ENCODE data around the gene COL27A1.
"Not testable (repeated sequence)": the region's sequence is repeated elsewhere in the genome, so short reads cannot be mapped to it uniquely, and the experiment has no call there.

COL27A1 gene

DNA sequence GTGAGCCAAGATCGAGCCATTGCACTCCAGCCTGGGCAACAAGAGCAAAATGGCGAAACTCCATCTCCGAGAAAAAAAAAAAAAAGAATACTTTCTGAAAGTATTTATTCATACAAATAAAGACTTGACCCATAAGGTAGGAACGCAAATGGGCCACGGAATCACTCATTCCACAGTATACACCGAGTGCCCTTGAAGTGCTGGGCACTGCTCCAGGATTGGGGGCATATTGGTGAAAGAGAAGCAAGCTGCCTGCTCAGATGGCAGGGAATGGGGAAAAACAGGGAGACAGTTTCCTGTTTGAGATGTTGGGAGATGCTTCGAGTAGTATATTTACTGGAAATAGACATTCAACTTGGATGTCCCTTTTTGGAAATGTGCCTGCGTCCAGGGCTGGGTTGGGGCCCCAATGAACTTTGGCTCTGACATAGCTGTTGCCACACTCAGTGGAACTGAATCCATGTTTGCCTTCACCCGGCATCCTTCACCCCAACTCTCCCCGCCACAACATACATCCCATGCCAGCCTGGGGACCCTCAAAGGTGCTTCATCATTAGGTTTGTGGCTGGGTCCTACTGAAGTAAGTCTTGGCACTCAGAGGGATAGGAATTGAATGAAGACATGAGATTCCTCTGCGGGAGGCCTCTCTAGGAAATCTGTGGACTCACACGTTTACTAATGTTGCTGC, 173.7 kb downstream of the COL27A1 start:
- DNase-seq: not testable (repeated sequence)

DNA sequence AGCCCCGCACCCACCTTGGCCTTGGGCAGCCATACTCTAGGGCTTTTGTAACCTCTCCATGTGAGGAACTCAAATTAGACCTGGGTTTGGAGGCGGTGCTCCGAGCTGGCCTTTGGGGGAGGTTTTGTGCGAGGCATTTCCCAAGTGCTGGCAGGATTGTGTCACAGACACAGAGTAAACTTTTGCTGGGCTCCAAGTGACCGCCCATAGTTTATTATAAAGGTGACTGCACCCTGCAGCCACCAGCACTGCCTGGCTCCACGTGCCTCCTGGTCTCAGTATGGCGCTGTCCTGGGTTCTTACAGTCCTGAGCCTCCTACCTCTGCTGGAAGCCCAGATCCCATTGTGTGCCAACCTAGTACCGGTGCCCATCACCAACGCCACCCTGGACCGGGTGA, 174.3 kb downstream of the COL27A1 start, which contains the start of gene ORM2:
ORM2 (plus strand) TSS at position 245 of the 398 bp plus-strand sequence; CDS start at position 281, 36 bp downstream.
- not testable (repeated sequence) for DNase-seq

DNA sequence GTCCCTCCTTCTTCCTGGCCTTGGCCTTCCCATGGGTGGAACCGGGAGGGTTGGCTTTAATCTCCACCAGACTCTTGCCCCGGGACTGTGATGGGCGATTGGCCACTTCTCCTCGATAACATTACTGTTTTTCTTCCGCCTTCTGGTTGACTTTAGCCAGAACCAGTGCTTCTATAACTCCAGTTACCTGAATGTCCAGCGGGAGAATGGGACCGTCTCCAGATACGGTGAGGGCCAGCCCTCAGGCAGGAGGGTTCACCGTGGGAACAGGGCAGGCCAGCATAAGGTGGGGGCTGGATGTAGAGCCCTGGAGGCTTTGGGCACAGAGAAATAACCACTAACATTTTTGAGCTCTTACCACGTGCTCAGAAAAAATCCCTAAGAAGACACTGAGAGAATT, 175.3 kb downstream of the COL27A1 start:
- no peak for DNase-seq

DNA sequence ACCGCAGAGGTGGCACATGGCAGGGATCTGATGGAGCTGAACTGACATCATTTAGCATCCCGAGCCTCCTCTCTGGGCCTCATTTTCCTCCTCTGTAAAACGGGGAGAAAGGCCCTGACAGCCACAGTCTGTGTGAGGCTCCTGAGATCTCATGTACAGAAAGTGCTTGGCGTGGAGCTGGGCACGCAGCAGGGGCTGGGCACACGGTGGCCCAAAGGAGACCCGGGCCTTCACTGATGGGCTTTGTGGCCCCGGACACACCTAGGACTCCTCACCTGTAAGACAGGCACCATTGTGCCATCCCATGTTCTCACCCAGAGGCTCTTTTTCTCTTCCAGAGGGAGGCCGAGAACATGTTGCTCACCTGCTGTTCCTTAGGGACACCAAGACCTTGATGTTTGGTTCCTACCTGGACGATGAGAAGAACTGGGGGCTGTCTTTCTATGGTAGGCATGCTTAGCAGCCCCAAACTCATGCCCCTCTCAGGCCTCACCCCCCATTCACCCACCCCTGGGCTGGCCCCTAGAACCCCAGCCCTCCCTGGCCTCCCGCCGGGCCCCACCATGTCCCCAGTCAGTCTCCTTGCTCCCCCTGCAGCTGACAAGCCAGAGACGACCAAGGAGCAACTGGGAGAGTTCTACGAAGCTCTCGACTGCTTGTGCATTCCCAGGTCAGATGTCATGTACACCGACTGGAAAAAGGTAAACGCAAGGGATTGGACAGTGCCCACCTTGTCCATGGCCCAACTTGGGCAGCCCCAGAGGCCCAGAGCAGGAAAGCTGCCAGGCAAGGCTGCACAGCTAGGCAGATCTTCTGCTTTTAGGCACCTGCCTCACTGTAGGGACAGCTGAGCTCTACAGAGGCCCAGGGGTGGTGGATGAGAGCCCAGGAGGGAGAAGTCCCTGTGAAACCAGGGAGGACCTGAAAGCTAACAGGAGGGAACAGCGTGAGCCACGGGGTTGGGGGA, 176.2 kb downstream of the COL27A1 start:
- DNase-seq: not testable (repeated sequence)

DNA sequence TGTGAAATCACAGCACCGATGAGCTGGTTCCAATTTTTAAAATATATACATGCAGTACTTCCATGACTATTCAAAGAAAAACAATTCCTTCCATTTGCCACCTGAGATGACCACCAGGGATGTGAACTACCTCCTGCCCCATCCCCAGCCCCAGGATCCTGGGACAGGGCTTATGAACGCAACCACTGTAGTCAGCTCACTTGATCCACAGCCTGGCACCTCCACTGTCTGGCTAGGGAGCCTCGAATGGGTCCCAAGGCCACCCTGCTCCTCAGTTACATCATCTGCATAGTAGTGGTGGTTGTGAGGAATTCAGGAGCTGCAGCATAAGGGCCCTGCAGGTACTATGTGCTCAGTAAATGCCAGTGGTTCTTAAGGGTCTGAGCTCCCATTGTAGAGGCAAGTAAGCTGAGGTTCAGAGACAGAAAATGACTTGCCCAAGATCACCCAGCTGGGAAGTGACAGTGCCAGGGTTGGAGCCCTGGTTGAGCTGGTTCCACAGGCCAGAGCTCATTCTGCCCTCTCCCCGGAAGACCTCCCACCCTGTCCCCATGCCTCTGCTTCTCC, 177.2 kb downstream of the COL27A1 start:
- DNase-seq: not testable (repeated sequence)

DNA sequence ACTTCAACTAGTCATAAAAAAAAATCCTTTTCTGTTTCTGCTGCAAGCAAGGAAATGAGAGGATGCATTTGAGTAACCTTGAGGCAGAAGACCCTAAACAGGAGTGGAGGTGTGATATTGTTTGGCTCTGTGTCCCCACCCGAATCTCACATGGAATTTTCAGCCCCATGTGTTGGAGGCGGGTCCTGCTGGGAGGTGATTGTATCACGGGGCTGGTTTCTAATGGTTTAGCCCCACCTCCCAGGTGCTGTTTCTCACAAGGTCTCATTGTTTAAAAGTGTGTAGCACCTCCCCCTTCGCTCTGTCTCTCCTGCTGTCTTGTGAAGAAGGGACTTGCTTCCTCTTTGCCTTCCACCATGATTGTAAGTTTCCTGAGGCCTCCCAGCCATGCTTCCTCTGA, 178.4 kb downstream of the COL27A1 start:
- DNase-seq: not testable (repeated sequence)

DNA sequence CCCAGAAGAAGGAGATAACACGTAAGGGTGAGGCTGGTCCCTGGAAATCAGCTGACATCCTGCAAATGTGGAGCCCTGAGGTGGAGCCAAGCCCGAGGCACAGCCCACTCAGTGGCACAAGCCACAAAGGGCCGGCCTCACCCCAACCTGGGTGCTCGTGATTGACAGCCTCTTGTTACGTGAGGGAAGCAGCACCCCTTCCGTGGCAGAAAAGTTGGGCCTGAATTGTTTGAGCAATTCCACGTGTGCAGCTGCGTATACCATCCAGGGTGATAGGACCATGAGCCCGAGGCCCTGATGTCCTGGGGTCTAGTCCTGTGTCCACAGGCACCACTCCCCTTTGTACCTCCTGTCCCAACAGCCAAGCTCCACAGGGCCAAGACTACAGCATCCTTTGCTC, 179.2 kb downstream of the COL27A1 start:
- DNase-seq: no peak

DNA sequence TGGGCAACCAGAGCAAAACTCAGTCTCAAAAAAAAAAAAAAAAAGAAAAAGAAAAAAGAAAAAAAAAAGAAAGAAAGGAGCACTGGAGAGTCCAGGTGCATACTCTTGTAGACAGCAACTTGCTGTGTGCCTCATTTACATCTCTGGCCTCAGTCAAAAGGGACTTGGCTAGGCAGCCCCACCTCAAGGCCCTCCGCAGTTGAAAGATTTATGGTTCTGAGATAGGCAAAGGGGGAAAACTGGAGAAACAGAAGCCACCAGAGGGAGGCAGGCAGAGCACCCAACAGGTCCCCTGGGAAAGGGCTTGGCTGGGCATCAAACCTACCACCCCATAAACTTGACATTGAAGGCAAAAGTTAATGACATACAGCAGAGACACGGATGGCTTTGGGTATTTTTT, 180.4 kb downstream of the COL27A1 start:
- DNase-seq: no peak

DNA sequence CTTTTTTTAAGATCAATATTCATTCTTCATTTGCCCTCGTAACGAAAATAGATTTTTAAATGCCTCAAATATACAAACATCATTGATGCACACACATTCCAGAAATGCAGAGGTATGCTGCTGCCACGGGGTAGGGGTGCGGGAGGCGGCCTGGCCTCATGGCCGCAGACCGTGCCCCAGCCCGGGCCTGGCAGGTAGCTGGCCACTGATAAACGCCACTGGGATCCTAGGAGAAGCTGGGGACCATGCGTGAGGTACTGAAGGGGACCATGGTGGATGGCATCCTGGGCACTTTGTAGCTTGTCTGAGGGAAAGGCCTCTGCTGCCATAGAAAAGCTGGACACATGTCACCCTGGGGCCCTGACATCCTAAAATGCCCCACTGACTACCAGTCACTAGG, 180.8 kb downstream of the COL27A1 start:
- DNase-seq: no peak

DNA sequence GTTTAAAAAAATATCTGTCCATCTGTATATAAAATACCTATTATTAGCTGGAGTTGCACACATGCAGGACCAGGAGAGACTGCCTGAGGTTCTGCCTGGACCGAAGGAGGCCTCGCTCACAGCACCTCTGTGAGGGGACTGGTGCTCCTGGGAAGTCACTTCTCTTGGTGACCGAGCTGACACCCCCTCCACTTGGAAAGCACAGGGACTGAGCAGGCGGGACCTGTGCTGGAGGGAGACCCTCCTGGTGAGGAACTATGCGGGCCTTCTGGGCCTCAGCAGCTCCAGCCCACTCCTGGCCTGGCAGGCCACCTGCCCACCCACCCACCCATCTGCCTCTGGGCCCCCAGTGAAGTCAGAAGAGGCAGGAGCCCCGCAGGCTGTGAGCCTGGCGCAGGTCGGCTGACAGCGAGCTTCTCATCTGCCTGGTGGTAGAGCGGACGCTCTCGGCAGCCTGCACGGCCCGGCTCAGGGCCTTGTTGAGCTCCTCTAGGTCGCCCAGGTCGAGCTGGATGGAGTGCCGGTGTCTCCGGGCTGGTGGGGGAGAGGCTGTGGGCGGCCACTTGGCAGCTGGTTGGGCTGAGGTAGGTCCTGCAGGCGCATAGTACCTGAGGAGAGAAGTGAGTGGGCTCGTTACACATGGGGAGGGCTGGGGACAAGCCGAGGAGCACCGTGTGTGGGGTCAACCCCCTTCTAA, 181.5 kb downstream of the COL27A1 start:
- no peak for DNase-seq

DNA sequence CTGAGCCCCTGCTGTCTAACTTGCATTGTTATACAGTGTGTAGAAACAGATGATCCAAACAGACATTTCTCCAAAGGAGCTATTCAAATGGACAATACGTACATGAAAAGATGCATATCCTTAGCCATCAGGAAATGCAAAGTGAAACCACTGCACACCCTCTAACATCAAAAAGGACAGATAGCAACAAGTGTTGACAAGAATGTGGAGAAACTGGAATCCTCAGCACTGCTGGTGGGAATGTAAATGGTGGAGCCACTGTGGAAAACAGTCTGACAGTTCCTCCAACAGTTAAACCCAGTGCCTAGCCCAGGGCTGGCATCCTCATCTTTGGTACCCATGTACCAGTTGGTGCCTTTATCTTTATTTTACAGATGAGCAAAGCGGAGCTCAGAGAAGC, 182.8 kb downstream of the COL27A1 start:
- DNase-seq: no peak

DNA sequence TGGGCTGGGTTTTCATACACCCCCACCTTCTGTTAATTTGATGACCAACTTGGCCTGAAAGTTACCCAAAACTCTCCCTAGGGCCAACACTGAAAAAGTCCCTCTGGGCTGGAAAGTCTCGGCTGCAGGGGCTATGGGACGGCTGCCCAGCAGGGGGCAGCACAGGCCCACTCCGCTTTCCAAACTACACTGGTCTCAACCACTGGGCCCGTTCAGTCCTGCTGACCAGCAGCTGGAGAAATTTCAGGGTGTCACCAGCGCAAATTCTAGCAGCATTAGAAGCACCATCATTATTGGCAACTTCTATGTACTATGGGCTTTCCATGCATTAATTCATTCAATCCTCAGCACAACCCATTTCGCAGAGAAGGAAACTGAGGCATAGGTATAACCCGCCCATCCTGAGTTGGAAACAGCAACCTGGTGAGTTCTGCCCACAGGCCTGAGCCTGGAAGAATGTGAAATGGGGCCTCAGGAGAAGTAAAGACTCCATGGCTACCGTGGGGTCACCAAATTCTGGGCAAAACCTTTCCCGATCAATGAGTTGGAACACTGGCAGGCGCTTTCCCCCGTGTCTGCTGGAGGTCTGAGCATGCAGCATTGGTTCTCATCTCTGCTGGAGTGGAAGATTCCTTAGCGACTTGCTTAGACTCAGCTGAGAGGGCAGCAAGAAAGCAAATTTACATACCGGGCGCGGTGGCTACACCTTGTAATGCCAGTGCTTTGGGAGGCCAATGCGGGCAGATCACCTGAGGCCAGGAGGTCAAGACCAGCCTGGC, 184.0 kb downstream of the COL27A1 start:
- peak; percentile 59 for DNase-seq

DNA sequence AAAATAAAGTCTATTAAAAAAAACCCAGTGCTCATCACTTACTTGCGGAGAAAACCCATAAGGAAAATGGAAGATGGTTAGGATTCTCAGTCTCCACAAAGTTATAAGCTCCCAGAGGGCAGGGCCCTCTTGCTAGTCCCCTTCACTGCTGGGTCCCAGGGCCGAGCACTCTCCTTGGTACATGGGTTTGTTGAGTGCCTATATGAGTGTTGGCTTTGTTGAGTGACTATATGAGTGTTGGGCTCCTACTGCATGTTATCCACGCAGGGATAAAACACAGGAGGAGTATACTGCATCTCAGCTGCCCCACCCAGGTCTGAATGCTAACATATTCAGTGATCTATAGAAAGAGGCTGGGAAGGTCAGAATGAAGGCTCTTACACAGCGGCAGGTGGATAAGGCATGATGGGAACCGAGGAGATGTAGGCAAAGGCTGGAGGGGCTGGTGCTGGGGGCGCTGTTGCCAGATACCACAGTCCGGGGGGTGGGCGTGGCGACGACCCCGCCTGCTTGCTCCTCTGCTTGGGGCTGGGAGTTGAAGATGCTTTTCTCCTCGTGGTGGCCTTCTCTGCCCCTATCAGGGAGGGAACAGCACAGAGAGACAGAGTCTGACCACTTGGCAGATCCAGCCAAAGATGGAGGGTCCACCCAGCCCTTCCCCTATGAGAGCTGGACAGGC, 186.0 kb downstream of the COL27A1 start:
- no peak for DNase-seq

DNA sequence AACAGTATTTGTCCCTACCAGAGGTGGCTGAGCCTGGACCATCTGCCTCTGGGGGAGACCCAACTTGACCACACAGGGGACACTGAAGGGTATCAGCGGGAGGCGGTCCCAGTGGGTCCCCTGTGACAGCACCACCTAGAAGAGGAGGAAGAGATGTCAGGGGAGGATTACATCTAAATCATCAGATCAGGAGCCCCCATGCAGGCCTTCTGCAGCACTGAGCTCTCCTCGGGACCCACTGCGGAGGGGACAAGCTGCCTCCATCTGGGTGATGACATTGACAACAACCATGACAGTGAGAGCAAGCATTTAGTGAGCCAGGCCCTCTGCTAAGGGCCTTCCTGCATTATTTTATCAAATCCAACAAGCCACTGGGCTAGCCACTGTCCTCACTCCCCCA, 186.7 kb downstream of the COL27A1 start:
- DNase-seq: no peak

DNA sequence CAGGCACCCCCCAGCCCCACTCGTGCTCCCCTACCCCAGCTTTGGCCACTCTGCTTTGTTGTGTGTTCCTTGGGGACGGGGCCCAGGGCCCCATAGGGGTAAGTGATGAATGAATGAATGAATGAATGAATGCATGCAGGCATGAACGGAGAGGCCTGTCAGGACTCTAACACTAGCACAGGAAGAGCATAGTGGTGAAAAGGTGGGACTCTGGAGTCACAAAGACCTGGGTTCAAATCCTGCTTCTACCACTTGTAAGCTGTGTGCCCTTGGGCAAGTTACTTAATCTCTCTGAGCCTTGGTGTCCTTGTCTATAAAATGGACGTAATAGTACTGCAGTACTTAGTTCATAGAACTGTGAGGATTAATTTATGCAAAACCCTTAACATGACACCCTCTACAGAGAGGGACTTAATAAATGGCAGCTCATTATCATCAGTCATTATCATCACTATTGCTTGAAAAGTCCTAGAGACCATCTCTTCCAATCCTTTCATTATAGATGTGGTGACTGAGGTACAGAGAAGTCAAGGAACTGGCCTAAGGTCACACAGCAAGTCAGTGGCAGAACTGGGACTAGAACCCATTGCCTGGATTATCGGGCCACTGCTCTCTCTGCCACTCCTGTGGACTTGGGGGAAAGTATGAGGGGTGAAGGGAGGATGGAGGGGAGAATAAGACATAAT, 187.6 kb downstream of the COL27A1 start:
- no peak for DNase-seq

DNA sequence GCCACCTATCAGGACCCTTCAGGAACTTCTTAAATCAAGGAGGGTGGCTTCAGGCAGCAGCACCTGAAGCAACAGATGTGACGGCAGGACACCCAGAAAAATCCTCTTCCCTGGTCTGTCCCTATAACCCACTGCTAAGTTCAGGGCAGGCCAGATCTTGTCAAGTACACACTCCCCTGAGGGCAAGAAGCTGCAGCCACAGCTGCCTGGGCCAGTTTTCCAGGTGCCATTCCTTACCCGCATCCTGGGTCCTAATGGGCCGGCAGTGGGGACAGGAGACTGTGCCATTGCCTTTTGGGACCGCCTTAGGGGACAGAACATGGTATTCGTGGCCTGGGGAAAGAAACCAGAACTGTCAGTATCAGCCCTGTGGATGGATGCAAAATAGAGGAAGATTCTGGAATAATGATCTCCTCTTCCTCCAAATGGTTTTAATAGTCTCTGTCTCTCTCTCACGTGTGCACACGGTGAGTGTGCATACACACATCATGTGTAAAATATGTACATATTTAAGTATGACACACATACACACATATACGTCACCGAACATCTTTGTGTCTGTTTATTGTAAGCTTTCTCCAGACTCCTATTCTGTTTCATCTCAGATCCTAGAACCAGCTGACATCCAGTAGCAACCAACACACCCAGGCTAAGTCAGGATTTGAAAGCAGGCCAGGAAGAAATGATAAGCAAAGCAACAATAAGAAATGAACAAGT, 188.3 kb downstream of the COL27A1 start:
- DNase-seq: no peak

DNA sequence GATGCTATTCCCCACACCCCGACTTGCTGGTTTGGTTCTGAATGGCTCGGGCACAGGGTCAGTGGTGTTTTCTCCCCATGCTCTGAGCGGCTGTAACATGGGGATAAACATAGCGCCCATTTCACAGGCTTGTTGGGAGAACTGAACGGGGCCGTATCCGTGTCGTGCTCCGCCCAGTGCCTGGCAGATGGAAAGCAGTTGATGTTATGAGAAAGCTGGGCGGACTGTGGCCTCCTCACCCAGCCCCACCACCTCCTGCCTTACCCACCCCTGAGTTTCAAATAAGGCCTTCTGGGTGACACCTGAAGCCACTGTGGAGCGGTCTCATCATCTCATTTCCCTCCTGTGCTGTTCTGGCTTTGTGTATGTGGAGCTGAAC, 188.8 kb downstream of the COL27A1 start:
- DNase-seq: no peak

DNA sequence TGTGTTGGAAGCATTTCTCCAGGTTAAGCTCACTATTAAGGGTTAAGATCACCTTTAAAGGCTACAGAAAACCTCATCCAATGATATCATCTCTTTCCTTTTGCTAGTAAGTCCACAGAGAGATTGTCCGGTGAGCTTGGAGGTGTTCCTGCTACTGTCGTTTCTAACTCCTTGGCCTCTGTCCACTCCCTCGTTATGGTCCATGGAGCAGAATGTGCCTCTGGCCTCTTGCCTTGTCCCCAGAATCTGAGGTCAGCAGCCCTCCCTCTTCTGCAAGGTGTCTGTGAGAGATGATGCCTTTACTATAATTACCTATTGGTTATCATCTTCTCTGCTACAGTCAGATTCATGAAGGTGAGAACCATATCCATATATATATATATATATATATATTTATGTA, 189.4 kb downstream of the COL27A1 start:
- DNase-seq: no peak

DNA sequence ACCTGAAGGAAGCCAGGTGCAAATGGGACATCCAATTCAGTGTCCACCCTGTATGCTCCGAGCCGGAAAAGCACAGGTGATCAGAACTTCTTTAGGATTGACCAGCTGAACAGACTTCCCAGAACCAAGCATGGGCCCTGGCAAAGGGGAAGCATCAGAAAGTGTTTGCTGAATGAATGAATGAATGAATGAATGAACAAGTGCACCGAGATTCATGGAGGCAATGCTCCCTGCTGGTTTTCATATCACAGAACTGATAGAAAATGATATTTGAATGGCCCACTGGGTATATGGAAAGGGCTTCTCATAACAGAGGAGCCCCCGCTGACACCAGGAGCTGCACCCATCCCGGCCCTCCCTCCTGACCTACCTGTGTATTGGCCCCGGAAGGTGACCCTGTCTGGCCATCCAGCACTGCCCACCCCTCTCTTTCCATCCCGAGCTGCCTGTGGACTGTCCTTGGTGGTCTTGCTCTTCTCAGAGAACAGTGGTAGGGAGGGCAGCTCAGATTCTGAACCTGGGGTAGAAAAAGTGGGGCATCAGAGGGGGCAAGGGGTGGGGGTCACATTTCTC, 190.2 kb downstream of the COL27A1 start:
- no peak for DNase-seq

DNA sequence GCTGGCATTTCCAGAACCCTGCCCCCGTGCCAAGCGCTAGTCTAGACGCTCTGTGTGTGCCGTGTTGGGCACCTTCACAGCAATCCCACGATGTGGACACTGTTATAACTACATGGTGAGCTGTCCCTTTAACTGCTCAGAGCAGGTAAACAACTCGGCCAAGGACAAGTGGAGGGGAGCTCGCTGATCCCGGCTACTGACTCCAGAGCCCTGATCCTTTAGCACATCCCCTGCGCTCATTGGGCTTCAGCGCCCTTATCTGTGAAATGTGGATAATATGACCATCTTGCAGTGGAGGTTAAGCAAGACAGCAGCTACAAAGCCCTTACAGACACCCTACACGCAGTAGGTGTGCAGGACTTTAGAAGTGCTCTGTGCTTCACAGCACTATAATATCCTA, 190.8 kb downstream of the COL27A1 start:
- no peak for DNase-seq
